IPS-NIHi7 (cell line): ENCODE data around the gene HSBP1.

Experiments used
- DNase-seq: peaks from one replicate; pipeline ENCODE4 v3.0.0; 2012; ENCODE audit warnings: mixed read lengths; ENCODE audit errors: extremely low spot score

HSBP1 gene

GRCh38 chr16:83803811-83804210 is 4.0 kb upstream of the HSBP1 start:
- DNase-seq: no peak

DNA sequence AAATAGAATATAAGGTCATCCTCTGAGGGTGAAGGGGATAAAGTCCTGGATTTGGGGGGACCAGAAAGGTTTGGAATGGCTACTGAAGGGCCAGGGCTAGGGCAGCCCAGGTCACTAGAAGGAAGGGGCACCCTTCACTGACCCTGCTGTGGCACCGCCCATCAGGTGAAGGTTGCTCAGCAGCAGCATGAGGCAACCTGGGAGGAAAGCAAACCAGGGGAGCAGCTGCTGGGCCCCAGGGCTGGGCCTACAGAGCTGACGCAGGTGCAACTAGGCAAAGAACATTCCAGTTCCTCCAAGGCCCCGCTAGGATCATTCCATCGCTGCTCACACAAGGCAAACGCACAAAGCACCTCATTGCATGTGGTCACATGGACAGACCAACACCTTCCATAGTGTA is 3.4 kb upstream of the HSBP1 start:
- no peak for DNase-seq

- no peak for DNase-seq
These were observed 1.7 kb upstream of the HSBP1 start for GRCh38 chr16:83806036-83806435.

- DNase-seq: no peak
These were observed 1.0 kb upstream of the HSBP1 start for GRCh38 chr16:83806731-83807130.

DNA sequence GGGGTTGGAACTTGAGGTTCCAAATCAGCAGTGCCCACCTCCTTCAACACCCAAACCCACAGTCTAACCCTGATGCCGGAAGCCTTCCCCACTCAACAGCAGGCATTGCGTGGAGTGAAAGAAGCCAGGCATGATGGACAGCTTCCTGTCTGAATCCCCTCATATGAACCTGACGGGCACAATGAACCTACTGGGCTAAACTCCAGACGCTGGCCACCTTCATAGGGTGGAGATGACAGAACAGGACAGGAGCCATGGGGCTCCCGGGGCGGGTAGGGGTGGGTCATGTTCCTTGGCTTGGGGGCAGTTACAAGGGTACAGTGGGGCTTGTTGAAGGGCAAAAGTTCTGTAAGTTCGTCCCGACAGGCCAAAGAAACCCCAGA is 460 bp upstream of the HSBP1 start:
- no peak for DNase-seq

DNA sequence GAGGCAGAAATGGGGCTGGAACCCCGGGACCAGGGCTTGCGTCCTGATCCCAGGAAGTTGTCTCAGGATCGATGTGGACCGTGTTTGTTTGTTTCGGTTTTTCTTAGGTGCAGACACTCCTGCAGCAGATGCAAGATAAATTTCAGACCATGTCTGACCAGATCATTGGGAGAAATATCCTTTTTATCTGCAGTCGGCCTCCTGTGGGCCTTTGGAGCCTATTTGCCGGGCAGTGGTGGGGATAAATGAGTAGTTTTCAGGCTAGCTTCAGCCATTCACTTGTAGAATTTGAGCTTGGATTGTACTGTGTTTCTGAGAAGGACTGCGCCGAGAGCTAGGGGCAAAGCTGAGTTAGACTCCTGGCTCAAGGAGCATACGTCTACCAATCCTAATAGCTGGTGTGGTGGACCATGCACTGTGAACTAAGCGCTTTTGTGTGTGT is 816 bp downstream of the HSBP1 start:
- DNase-seq: no peak

GRCh38 chr16:83809092-83809491 is 1.3 kb downstream of the HSBP1 start:
- no peak for DNase-seq

GRCh38 chr16:83810901-83811300 is 3.1 kb downstream of the HSBP1 start:
- no peak for DNase-seq

DNA sequence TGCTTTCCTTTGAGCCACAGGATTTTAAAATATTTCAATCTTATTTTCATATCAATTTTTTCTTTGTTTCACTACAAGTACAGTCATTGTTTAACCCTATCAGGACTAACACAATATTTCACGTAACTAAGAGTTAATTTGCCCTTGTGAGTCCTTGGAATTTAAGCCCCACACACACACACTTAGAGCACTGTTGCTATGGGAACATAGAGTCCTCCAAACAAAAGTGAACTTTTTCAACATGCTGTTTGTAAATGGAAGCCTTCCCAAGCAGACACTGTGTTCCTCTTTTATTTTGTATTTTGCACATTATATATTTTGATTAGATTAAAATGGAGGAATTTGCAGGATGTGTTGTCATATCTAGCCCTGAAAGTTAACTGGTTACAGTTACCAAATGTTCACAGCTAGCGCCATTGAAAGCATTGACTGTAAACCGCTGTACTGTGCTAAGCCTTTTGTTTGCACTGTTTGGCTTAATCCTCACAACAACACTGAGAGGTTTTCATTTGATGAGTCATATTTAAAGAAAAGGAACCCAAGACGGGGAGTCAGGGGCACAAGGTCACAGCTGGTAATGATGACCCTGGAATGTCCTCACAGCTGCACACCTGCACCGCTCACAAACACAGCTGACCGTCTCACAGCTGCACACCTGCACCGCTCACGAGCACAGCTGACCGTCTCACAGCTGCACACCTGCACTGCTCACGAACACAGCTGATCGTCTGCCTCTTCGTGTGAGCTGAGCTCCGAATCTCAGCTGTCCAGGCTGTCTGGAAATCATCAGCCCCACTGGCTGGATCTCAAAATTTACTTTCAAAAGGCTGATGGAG is 6.3 kb downstream of the HSBP1 start:
- DNase-seq: no peak

GRCh38 chr16:83814659-83814985 is 6.8 kb downstream of the HSBP1 start:
- DNase-seq: no peak

- DNase-seq: no peak
These were observed 9.2 kb downstream of the HSBP1 start for GRCh38 chr16:83817022-83817421.

- DNase-seq: no peak
These were observed 10.5 kb downstream of the HSBP1 start for GRCh38 chr16:83818276-83818675.

DNA sequence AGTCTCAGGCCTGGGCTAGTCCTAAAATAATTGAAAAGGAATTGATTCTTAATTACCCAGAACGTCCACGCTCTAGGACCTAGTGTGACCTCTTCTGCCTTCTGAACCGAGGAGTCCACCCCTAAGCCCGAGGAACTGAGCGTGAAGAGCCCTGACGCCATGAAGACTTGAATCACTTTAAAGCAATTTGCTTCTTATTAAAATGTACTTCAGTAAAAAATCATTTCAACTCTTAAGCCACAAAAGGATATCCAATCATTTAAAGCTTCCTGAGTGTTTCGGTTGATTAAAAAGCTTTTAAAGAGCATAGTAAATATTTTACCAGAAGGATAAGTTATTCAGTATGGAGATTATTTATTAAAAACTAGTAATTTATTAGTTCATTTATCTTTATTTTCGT is 11.6 kb downstream of the HSBP1 start:
- DNase-seq: no peak

DNA sequence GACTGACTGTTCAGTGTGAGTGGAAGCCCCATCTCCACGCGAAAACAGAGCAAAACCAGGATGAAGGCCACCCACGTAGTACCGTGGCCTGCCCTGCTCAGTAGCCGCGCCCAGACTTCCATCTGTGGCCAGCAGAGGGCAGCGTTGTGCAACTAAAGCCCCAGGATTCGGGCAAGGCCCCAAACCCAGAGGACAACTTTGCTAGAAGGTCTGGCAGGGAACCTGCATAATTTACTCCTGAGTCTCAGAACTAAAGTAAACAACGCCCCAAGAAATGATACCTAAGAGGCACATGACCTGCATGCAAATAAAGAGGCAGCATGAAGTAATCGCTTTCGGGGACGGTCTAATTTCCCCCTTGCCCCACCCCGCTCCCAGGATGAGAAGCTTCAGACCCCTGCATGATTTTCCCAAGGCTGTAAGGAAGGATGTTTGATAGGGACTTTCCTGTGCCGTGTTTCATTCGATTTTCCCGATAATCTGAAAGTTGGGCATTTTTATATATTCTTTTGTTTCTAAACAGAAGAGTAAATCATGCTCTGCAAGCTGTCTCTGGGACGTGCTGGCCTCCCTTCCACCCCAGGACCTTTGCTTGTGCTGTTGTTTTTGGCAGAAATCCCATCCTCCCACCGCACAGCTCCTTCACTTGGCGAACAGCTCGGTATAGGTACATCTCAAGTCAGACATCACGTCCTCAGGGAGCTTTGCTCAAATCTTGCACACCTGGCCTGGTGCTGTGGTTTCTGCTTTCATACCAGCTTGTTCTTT is 18.6 kb downstream of the HSBP1 start:
- peak; percentile 89 for DNase-seq

DNA sequence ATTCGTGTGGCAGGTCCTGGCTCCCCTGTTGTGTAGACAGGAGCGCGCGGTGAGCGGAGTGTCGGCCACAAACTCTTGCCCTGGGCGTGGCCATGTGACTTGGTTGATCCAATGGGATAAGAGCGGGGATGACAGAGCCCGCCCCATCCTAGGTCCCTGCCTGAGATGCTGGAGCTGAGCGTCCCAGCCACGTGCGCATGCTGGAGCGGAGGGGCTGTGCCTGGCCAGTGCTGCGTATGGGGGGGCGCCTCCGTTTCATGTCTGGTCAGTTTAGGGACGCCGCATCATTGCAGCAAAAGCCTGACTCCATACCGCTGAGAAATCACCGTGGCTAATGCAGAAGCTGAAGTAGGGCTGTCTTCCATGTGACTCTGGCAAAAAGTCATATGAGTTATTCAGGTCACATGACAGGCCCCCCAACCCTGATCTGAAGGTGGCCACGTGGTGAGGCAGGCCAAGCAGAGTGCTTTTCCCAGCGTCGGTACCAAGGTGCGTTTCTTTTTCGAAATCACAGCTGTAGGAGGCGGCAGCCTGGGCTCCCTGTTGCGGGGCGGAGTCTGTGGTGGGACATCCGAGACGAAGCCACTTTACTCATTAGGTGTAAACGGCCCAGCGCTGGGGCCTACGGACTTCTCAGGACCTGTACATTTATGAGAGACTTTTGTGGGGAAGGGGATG is 22.5 kb downstream of the HSBP1 start:
- no peak for DNase-seq

GRCh38 chr16:83830769-83831455 is 23.1 kb downstream of the HSBP1 start:
- DNase-seq: no peak

GRCh38 chr16:83831456-83831987 is 23.7 kb downstream of the HSBP1 start:
- no peak for DNase-seq

DNA sequence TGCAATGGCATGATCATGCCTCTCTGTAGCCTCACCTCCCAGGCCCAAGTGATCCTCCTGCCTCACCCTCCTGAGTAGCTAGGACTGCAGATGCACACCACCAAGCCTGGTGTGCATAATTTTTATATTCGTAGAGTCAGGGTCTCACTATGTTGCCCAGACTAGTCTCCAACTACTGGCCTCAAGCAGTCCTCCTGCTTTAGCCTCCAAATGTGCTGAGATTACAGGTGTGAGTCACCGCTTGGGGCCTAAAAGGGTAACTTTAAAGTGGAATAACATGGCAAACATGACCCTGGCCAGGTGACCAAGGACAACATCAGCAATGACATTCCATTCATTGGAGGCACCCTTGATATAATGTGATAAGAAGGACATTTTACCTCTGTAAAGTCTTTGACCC is 26.1 kb downstream of the HSBP1 start:
- no peak for DNase-seq

DNA sequence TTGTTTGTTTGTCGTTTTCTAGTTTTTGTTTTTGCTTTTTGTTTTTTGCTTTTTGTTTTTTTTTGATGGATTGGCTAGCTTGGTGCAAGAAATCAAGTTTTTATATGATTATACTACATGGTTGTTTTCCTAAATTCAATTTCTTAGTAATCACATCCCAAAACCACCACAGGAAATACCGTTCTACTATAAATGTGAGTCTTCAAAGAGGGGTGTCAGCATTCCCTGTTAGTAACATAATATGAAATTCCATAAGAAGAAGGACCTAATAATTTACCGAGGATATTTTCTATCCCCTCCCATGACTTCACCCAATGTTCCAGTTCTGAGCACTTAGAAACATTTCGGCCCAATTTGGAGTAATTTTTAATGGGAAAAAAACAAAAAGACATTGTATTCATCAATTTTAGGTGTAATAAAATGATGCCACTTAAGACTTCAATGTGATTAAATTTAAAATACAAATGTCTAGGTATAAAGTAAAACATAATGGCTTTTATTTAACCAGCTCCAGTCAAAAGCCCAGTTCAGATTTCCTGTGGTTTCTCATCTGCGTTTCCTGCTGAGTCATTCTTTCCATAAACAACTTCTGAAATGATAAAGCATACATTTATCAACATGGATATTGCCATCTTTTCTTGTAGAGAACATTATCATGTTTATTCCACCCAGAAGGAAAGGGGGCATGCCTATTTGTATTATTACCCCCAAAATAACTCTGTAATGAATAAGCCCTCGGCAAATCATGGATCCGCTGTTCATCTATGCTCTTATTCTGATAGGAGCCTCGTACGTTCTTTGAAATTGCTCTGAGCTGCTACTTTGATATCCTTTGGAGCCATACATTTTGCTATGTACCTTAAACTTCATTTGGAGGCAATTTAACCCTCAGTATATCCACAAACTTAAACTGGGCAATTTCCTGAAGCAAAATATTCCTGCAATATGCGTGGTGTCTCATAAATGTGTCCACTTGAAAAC is 28.1 kb downstream of the HSBP1 start:
- no peak for DNase-seq

GRCh38 chr16:83837566-83837965 is 29.8 kb downstream of the HSBP1 start:
- no peak for DNase-seq

DNA sequence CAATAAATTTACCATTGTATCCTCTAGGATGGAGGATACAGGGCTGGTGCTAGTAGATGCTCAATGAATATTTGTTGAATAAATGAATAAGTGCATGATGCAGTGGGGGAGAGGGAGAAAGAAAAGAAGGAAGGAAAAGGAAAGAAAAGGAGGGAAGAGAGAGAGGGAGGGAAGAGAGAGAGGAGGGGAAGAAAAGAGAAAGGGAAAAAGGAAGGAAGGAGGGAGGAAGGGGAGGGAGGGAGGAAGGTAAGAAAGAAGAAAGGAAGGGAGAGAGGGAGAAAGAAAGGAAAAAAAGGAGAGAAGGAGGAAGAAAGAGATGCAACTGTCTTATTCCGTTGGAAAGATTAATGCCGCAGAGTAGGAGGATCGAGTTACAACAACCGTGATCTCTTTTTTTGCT is 30.4 kb downstream of the HSBP1 start:
- DNase-seq: no peak
